Measurements from ENCODE around the gene RACK1.

- TF ChIP-seq CTCF (optimal IDR thresholded peaks at IDR 0.05 in 1 of 3, IDR thresholded peaks at IDR 0.05 in 1 of 3, conservative IDR thresholded peaks at IDR 0.05 in 1 of 3; ENCODE audit: extremely low read depth in 1 of 3, insufficient read depth in 2 of 3, low read length in 3 of 3) = no peak
- TF ChIP-seq EZH2 (IDR thresholded peaks at IDR 0.05; ENCODE audit: low read length) = no peak
These were observed 615 bp downstream of the RACK1 start for GRCh38 chr5:181243018-181243563.
